Peyer's patch (tissue), 4 donors: Measurements from ENCODE around the gene SLAMF1.

Experiments used
- CTCF ChIP-seq, 6 experiments: fragments of 450-650 bp in 4 of 6; fragments of 200-600 bp in 2 of 6; sonication (generic) in 1 of 6; IDR thresholded peaks; one replicate each; pipeline ENCODE4 v1.5.1; 2017 to 2019; ENCODE audit warnings: antibody characterized with exemption in 6 of 6, mild to moderate bottlenecking in 3 of 6, moderate library complexity in 1 of 6
- POLR2A ChIP-seq, 2 donors: fragments of 450-650 bp; IDR thresholded peaks; one replicate each; pipeline ENCODE4 v1.5.1; 2017; ENCODE audit warnings: antibody characterized with exemption in 2 of 2, mild to moderate bottlenecking in 2 of 2, moderate library complexity in 2 of 2

- TF ChIP-seq CTCF (IDR thresholded peaks at IDR 0.05) (no peak), POLR2A (IDR thresholded peaks at IDR 0.05) (no peak)
Observed at GRCh38 chr1:160653620-160654016, 6.8 kb upstream of the SLAMF1 start.
